SK-N-SH (cell line): ENCODE measurements around the gene KRTAP10-10. TPM values are rescaled to one million over a fixed set of nuclear protein-coding genes. Genes with fewer than 3 reads are reported as not detected.

Source experiments
- CTCF ChIA-PET: fragments of 300-600, 350-600 bp; formaldehyde crosslinking; extraction: SDS; loops from one replicate; lab custom pipeline; 2021; lab: Yijun Ruan, JAX
- POLR2A ChIA-PET: fragments of 350-600 bp; sonication (Branson Sonifier 250); formaldehyde crosslinking; extraction: SDS; loops from one replicate; lab custom pipeline; 2020; ENCODE audit warnings: antibody characterized with exemption, inconsistent platforms; lab: Yijun Ruan, JAX
- DNase-seq: peaks from one replicate; pipeline ENCODE4 v3.0.0; 2012
- H2AFZ ChIP-seq: fragments of 200-600 bp; sonication (generic); 2 replicates; pipeline ENCODE4 v1.8.1; 2016; ENCODE audit warnings: antibody characterized with exemption, mild to moderate bottlenecking, low read depth
- H3F3A ChIP-seq: fragments of 200-600 bp; sonication (generic); replicated peaks from 2 replicates; pipeline ENCODE3; 2016; ENCODE audit warnings: antibody characterized with exemption, mild to moderate bottlenecking; ENCODE audit not compliant: insufficient read depth
- H3K27ac ChIP-seq, 2 experiments: fragments of 200-500 bp in 1 of 2; fragments of 200-600 bp in 1 of 2; sonication (Bioruptor generic) in 1 of 2; sonication (generic), shearing (Covaris generic) in 1 of 2; 2 replicates each; pipeline versions ENCODE4 v1.5.1 to v1.6.1; 2014 to 2016; ENCODE audit warnings: low read depth in 2 of 2, inconsistent platforms in 1 of 2, low read length in 1 of 2, mild to moderate bottlenecking in 1 of 2, mixed read lengths in 1 of 2
- H3K27me3 ChIP-seq: fragments of 200-600 bp; sonication (generic), shearing (Covaris generic); 2 replicates; pipeline ENCODE4 v1.6.1; 2016; ENCODE audit warnings: mixed run types; ENCODE audit not compliant: insufficient read depth
- H3K36me3 ChIP-seq, 2 experiments: fragments of 200-500 bp in 1 of 2; fragments of 200-600 bp in 1 of 2; sonication (Bioruptor generic) in 1 of 2; sonication (generic) in 1 of 2; replicated peaks in 1 of 2; 2 replicates each; pipeline versions ENCODE3 to v1.5.1; 2014 to 2016; ENCODE audit warnings: low read length in 1 of 2, mild to moderate bottlenecking in 1 of 2; ENCODE audit not compliant: insufficient read depth in 2 of 2, control insufficient read depth in 1 of 2
- H3K4me1 ChIP-seq, 2 experiments: fragments of 200-500 bp in 1 of 2; fragments of 200-600 bp in 1 of 2; sonication (Bioruptor generic) in 1 of 2; sonication (generic), shearing (Covaris generic) in 1 of 2; 2 replicates each; pipeline versions ENCODE4 v1.5.1 to v1.6.1; 2014 to 2016; ENCODE audit warnings: low read depth in 1 of 2, low read length in 1 of 2, mixed run types in 1 of 2; ENCODE audit not compliant: insufficient read depth in 2 of 2, control insufficient read depth in 1 of 2
- H3K4me2 ChIP-seq: fragments of 200-600 bp; sonication (generic), shearing (Covaris generic); 2 replicates; pipeline ENCODE4 v1.6.1; 2017; ENCODE audit warnings: mixed run types
- H3K4me3 ChIP-seq, 2 experiments: fragments of 200-500 bp in 1 of 2; fragments of 200-600 bp in 1 of 2; sonication (Bioruptor generic) in 1 of 2; sonication (generic), shearing (Covaris generic) in 1 of 2; 2 replicates each; pipeline versions ENCODE4 v1.5.1 to v1.8.1; 2014 to 2016; ENCODE audit warnings: low read depth in 2 of 2, inconsistent platforms in 1 of 2, low read length in 1 of 2, mild to moderate bottlenecking in 1 of 2, mixed read lengths in 1 of 2, moderate library complexity in 1 of 2
- H3K79me2 ChIP-seq: fragments of 200-600 bp; sonication (generic); 2 replicates; pipeline ENCODE4 v1.8.1; 2017; ENCODE audit warnings: mild to moderate bottlenecking; ENCODE audit not compliant: insufficient read depth
- H3K9ac ChIP-seq: fragments of 200-600 bp; sonication (generic); 2 replicates; pipeline ENCODE4 v1.6.1; 2017; ENCODE audit warnings: mixed run types
- H3K9me2 ChIP-seq: fragments of 200-600 bp; sonication (generic); 2 replicates; pipeline ENCODE4 v1.6.1; 2017; ENCODE audit warnings: mixed run types
- H3K9me3 ChIP-seq: fragments of 200-600 bp; sonication (generic); 2 replicates; pipeline ENCODE4 v1.6.1; 2017; ENCODE audit warnings: mixed run types, mild to moderate bottlenecking, moderate library complexity
- H4K20me1 ChIP-seq: fragments of 200-600 bp; sonication (generic); 2 replicates; pipeline ENCODE4 v1.6.1; 2017; ENCODE audit warnings: mild to moderate bottlenecking, mixed run types; ENCODE audit not compliant: insufficient read depth
- ELF1 ChIP-seq: IDR thresholded peaks from 2 replicates; pipeline ENCODE4 v1.4.0; 2012
- EP300 ChIP-seq, 2 experiments: IDR thresholded peaks; 2 replicates each; pipeline versions ENCODE4 v1.4.0 to v1.6.1; 2012; ENCODE audit warnings: borderline replicate concordance in 1 of 2, low read depth in 1 of 2, low read length in 1 of 2
- FOXM1 ChIP-seq: IDR thresholded peaks from 2 replicates; pipeline ENCODE4 v1.4.0; 2012; ENCODE audit warnings: low read depth, mild to moderate bottlenecking
- MEF2A ChIP-seq: IDR thresholded peaks from 2 replicates; pipeline ENCODE4 v1.4.0; 2012; ENCODE audit warnings: low read depth, borderline replicate concordance
- RXRA ChIP-seq: IDR thresholded peaks from 2 replicates; pipeline ENCODE4 v1.4.0; 2012; ENCODE audit warnings: low read depth, mild to moderate bottlenecking, borderline replicate concordance
- SMC3 ChIP-seq: IDR thresholded peaks from 2 replicates; pipeline ENCODE4 v1.6.1; 2012; ENCODE audit warnings: low read depth, low read length, improper control_type of control experiment
- TCF12 ChIP-seq: IDR thresholded peaks from 2 replicates; pipeline ENCODE4 v1.4.0; 2012
- TEAD4 ChIP-seq: IDR thresholded peaks from 2 replicates; pipeline ENCODE4 v1.4.0; 2012; ENCODE audit warnings: mild to moderate bottlenecking, borderline replicate concordance; ENCODE audit not compliant: insufficient read depth
- YY1 ChIP-seq: IDR thresholded peaks from 2 replicates; pipeline ENCODE4 v1.4.0; 2012; ENCODE audit warnings: low read depth, mild to moderate bottlenecking
- WGBS: methylation state at CpG from one replicate; pipeline ENCODE4 v1.1.6; 2017; ENCODE audit warnings: low lambda C conversion rate; 5-methylcytosine and 5-hydroxymethylcytosine counted together
- polyA plus RNA-seq, 3 experiments: library from polyadenylated mRNA; depleted of rRNA; stranded (reverse); fragments of >200 nt; gene quantifications; 2 replicates each; pipeline ENCODE4 v1.2.3, GENCODE V29; 2012
- small RNA-seq, 7 experiments: library from RNA; depleted of rRNA; stranded (forward); fragments of <200 nt; gene quantifications; one replicate each; pipeline ENCODE3, GENCODE V24; 2012
- TF ChIP-seq, protein P1 (sequence below): IDR thresholded peaks from 2 replicates; pipeline ENCODE4 v1.6.1; 2012; ENCODE audit warnings: mild to moderate bottlenecking, low read depth, low read length, moderate library complexity
- TF ChIP-seq, protein P2 (sequence below): IDR thresholded peaks from 2 replicates; pipeline ENCODE4; 2012
- TF ChIP-seq, protein P3 (sequence below): IDR thresholded peaks from 2 replicates; pipeline ENCODE4 v1.4.0; 2012; ENCODE audit warnings: low read depth, borderline replicate concordance

The KRTAP10-10 gene
- polyA plus RNA-seq, 1 of the 3 experiments (the other 2 are of a cell fraction): not detected

DNA sequence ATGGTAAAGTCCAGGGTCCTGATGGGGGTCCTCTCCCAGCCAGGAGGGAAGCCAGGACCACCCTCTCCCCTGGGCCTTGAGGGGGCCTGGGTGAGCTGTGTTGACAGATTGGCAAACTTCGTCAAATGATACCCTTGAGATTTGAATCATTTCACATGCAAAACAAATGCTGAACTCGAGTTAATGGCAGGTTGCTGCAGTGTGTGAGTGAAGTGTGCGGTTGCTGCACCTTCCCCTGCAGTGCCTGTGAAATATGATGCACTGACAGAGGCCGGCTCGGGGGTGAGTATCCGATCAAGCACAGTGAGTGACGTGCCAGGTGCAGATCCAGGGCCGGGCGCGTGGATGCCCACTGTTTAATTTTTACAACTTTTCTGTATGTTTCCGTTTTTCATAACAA, 50.5 kb downstream of the KRTAP10-10 start:
- DNase-seq: no peak
- H3K9ac ChIP-seq: no peak overlapping the region
- 0 out of 2 replicates have a peak, but pooled peaks cover 7% of the 10 kb centered on the region for H3K9me3 ChIP-seq
- H3K4me2 ChIP-seq: no peak overlapping the region
- TF ChIP-seq, protein P1, sequence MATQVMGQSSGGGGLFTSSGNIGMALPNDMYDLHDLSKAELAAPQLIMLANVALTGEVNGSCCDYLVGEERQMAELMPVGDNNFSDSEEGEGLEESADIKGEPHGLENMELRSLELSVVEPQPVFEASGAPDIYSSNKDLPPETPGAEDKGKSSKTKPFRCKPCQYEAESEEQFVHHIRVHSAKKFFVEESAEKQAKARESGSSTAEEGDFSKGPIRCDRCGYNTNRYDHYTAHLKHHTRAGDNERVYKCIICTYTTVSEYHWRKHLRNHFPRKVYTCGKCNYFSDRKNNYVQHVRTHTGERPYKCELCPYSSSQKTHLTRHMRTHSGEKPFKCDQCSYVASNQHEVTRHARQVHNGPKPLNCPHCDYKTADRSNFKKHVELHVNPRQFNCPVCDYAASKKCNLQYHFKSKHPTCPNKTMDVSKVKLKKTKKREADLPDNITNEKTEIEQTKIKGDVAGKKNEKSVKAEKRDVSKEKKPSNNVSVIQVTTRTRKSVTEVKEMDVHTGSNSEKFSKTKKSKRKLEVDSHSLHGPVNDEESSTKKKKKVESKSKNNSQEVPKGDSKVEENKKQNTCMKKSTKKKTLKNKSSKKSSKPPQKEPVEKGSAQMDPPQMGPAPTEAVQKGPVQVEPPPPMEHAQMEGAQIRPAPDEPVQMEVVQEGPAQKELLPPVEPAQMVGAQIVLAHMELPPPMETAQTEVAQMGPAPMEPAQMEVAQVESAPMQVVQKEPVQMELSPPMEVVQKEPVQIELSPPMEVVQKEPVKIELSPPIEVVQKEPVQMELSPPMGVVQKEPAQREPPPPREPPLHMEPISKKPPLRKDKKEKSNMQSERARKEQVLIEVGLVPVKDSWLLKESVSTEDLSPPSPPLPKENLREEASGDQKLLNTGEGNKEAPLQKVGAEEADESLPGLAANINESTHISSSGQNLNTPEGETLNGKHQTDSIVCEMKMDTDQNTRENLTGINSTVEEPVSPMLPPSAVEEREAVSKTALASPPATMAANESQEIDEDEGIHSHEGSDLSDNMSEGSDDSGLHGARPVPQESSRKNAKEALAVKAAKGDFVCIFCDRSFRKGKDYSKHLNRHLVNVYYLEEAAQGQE: no peak
- TF ChIP-seq MEF2A (no peak), FOXM1 (no peak), YY1 (no peak), EP300 (IDR thresholded peaks at IDR 0.05; ENCODE audit: borderline replicate concordance in 1 of 2, low read depth in 1 of 2, low read length in 1 of 2) (no peak), TEAD4 (no peak), TCF12 (no peak), SMC3 (no peak), ELF1 (no peak), RXRA (no peak)
- TF ChIP-seq, protein P2, sequence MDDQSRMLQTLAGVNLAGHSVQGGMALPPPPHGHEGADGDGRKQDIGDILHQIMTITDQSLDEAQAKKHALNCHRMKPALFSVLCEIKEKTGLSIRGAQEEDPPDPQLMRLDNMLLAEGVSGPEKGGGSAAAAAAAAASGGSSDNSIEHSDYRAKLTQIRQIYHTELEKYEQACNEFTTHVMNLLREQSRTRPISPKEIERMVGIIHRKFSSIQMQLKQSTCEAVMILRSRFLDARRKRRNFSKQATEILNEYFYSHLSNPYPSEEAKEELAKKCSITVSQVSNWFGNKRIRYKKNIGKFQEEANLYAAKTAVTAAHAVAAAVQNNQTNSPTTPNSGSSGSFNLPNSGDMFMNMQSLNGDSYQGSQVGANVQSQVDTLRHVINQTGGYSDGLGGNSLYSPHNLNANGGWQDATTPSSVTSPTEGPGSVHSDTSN: no peak
- TF ChIP-seq, protein P3, sequence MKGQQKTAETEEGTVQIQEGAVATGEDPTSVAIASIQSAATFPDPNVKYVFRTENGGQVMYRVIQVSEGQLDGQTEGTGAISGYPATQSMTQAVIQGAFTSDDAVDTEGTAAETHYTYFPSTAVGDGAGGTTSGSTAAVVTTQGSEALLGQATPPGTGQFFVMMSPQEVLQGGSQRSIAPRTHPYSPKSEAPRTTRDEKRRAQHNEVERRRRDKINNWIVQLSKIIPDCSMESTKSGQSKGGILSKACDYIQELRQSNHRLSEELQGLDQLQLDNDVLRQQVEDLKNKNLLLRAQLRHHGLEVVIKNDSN: no peak
- ChIA-PET POLR2A (no interaction called here), CTCF (interaction anchor here (1.1 kb wide), 1 partner anchor 26 kb away, joined by 3 read pairs; no protein-coding TSS in a partner anchor)
- H3K36me3 ChIP-seq: no peaks in the 10 kb centered on the region
- peaks cover 34% of the 10 kb centered on the region for H3K27me3 ChIP-seq
- no peak overlapping the region for H3K4me3 ChIP-seq
- no peaks in the 10 kb centered on the region for H3K9me2 ChIP-seq
- no peaks in the 10 kb centered on the region for H4K20me1 ChIP-seq
- 20% methylated on average over 11 of the region's 11 CpGs for WGBS
- no peaks in the 10 kb centered on the region for H3F3A ChIP-seq
- H3K4me1 ChIP-seq: no peaks in the 10 kb centered on the region
- H3K79me2 ChIP-seq: no peaks in the 10 kb centered on the region
- H3K27ac ChIP-seq: no peak overlapping the region
- H2AFZ ChIP-seq: no peak overlapping the region

Small RNA genes within 50 kb of the gene (small RNA-seq; reads per million reads assigned to genes)
- gene KRTAP12-6P: 0 reads per million in 7 experiments

Other genes with a start within 250 kb of the KRTAP10-10 start
- 1.9 and 2.3 TPM in 2 replicates for gene LRRC3, start 181.8 kb upstream of the KRTAP10-10 start, polyA plus RNA-seq (2012; rRNA removed)
- gene KRTAP10-1, start 97.2 kb upstream of the KRTAP10-10 start, polyA plus RNA-seq (2012; rRNA removed): not detected in 2 replicates
- gene KRTAP10-2, start 85.9 kb upstream of the KRTAP10-10 start, polyA plus RNA-seq (2012; rRNA removed): not detected in 2 replicates
- not detected in 2 replicates for gene KRTAP10-3, start 78.6 kb upstream of the KRTAP10-10 start, polyA plus RNA-seq (2012; rRNA removed)
- not detected in 2 replicates for gene KRTAP10-4, start 63.6 kb upstream of the KRTAP10-10 start, polyA plus RNA-seq (2012; rRNA removed)
- gene KRTAP10-5, start 56.8 kb upstream of the KRTAP10-10 start, polyA plus RNA-seq (2012; rRNA removed): not detected in 2 replicates
- not detected in 2 replicates for gene KRTAP10-6, start 44.9 kb upstream of the KRTAP10-10 start, polyA plus RNA-seq (2012; rRNA removed)
- gene KRTAP10-7, start 36.8 kb upstream of the KRTAP10-10 start, polyA plus RNA-seq (2012; rRNA removed): not detected in 2 replicates
- gene KRTAP10-8, start 25.3 kb upstream of the KRTAP10-10 start, polyA plus RNA-seq (2012; rRNA removed): not detected in 2 replicates
- not detected in 2 replicates for gene KRTAP10-9, start 10.3 kb upstream of the KRTAP10-10 start, polyA plus RNA-seq (2012; rRNA removed)
- gene KRTAP10-11, start 9.1 kb downstream of the KRTAP10-10 start, polyA plus RNA-seq (2012; rRNA removed): not detected in 2 replicates
- not detected in 2 replicates for gene KRTAP12-4, start 17.3 kb downstream of the KRTAP10-10 start, polyA plus RNA-seq (2012; rRNA removed)
- gene KRTAP12-3, start 20.6 kb downstream of the KRTAP10-10 start, polyA plus RNA-seq (2012; rRNA removed): not detected in 2 replicates
- gene KRTAP12-2, start 29.6 kb downstream of the KRTAP10-10 start, polyA plus RNA-seq (2012; rRNA removed): not detected in 2 replicates
- gene KRTAP12-1, start 44.8 kb downstream of the KRTAP10-10 start, polyA plus RNA-seq (2012; rRNA removed): not detected in 2 replicates
- gene KRTAP10-12, start 59.8 kb downstream of the KRTAP10-10 start, polyA plus RNA-seq (2012; rRNA removed): not detected in 2 replicates
- 0.03 and 0.08 TPM in 2 replicates for gene TSPEAR, start 74.2 kb downstream of the KRTAP10-10 start, polyA plus RNA-seq (2012; rRNA removed)
- 129 and 149 TPM in 2 replicates for gene UBE2G2, start 164.5 kb downstream of the KRTAP10-10 start, polyA plus RNA-seq (2012; rRNA removed)
- gene SUMO3, start 180.7 kb downstream of the KRTAP10-10 start, polyA plus RNA-seq (2012; rRNA removed): 89.0 and 125 TPM in 2 replicates
- gene PTTG1IP, start 236.3 kb downstream of the KRTAP10-10 start, polyA plus RNA-seq (2012; rRNA removed): 171 and 196 TPM in 2 replicates